IPS-15b (cell line): ENCODE results near the gene TERB2.

Experiments used
- H3K27me3 ChIP-seq: one replicate; pipeline ENCODE4 v1.6.1; 2013; ENCODE audit warnings: low read length; ENCODE audit not compliant: control insufficient read depth, insufficient read depth
- H3K36me3 ChIP-seq: one replicate; pipeline ENCODE4 v1.6.1; 2013; ENCODE audit warnings: low read length; ENCODE audit not compliant: control insufficient read depth, insufficient read depth
- H3K4me1 ChIP-seq: one replicate; pipeline ENCODE4 v1.6.1; 2013; ENCODE audit warnings: mild to moderate bottlenecking, low read length; ENCODE audit not compliant: control insufficient read depth, insufficient read depth
- H3K4me3 ChIP-seq: one replicate; pipeline ENCODE4 v1.5.1; 2013; ENCODE audit warnings: low read depth, low read length
- H3K9ac ChIP-seq: one replicate; pipeline ENCODE4 v1.6.1; 2013; ENCODE audit warnings: low read depth, mild to moderate bottlenecking, low read length
- H3K9me3 ChIP-seq: one replicate; pipeline ENCODE4 v1.6.1; 2013; ENCODE audit warnings: mild to moderate bottlenecking, low read length; ENCODE audit not compliant: control insufficient read depth, insufficient read depth

The TERB2 gene

DNA sequence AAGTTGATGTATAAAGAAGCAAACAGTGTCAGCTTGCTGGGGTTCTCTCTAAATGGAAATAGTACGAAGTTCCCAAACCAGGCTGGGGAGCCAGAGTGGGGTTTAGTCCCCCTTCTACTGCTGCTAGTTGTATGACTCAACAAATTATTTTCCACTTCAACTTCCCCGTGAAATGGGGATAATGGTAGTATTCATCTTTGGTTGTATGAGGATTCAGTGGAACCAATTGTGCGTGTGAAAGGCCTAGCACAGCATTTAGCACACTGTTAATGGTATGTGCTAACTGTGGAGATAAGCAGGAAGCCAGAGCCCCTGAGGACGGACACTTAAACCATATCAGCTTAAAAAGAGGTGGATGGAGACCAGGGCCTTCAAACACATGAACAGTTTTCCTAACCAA is 70.7 kb downstream of the TERB2 start:
- Histone ChIP-seq H3K9ac (no peak overlapping the region), H3K36me3 (peaks cover 2% of the 10 kb centered on the region), H3K9me3 (peaks cover 3% of the 10 kb centered on the region), H3K4me3 (no peak overlapping the region), H3K4me1 (peaks cover 6% of the 10 kb centered on the region), H3K27me3 (no peaks in the 10 kb centered on the region)
